Superior temporal gyrus (tissue), 1 donor: Measurements from ENCODE around the gene ALDH5A1.
A peak's percentile ranks its signal among the peaks of the same experiment; 100 is the strongest.

Source experiments
- DNase-seq: peaks from one replicate; pipeline ENCODE4 v3.0.0-alpha.2; 2016; ENCODE audit errors: extremely low spot score

The ALDH5A1 gene

GRCh38 chr6:24524805-24525204 lies 30.0 kb downstream of the ALDH5A1 start:
- DNase-seq = peak; percentile 61

DNA sequence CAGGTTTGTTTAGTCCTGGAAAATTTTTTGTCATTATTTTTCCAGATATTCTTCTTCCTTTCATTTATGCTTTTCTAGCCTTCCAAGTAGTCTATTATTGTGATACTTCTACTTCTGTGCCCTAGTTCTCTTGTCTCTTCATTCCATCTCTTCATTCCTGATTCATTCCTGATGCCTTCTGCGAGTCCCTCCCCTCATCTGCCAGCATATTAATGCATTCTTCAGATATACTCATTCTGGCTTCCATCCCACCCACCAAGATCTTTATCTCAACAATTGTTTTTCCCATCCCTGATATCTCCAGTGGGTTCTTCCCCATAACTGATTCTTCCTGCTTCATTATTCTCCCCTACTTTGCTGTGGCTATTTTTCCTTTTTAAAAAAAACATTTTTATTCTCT lies 35.2 kb downstream of the ALDH5A1 start:
- no peak for DNase-seq

- DNase-seq = no peak
These were observed 39.6 kb downstream of the ALDH5A1 start for GRCh38 chr6:24534329-24534728.

GRCh38 chr6:24535210-24535609 lies 40.4 kb downstream of the ALDH5A1 start:
- DNase-seq = no peak

- DNase-seq = no peak
These were observed 41.7 kb downstream of the ALDH5A1 start for GRCh38 chr6:24536466-24536865.

DNA sequence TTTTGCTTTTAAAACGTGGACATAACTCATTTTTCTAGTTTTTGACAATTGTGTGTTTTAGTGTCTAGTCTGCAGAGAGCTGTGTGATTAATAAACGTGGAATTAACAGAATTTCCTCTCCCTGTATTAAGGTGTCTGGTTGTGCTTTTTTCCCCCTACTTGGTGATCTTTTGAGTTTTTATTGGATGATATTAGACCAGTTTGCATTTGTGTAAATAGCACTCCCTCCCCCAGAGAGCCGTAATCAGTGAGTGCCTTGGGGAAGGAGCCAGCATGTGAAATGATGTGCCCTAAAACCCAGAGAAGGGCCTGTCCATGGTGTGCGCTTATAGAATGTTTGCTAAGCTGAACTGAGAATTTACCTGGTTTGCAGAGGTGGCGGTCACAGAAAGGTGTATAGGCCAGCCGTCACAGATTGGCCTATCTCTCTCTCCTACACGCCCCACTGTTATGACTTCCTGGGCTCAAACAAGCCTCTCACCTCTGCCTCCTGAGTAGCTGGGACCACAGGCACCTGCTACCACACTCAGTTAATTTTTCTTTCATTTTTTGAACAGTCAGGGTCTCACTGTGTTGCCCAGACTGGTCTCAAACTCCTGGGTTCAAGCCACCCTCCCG lies 42.4 kb downstream of the ALDH5A1 start:
- no peak for DNase-seq

DNA sequence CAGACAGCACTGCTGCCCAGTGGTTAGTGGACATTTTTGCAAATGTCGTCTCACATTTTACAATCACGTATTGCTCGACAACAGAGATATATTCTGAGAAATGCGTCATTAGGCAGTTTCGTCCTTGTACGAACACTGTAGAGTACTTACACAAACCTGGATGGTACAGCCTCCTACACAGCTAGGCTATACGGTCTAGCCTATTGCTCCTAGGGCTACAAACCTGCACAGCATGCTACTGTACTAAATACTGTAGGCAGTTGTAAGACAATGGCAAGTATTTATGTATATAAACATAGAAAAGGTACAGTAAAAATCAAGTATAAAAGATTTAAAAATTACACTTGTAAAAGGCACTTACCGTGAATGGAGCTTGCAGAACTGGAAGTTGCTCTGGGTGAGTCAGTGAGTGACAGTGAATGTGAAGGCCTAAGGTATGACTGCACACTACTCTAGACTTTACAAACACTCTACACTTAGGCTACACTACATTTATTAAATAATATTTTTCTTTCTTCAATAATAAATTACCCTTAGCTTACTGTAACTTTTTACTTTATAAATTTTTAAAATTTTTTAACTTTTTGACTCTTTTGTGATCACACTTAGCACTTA lies 43.1 kb downstream of the ALDH5A1 start:
- no peak for DNase-seq

- DNase-seq = no peak
These were observed 44.6 kb downstream of the ALDH5A1 start for GRCh38 chr6:24539416-24539815.

DNA sequence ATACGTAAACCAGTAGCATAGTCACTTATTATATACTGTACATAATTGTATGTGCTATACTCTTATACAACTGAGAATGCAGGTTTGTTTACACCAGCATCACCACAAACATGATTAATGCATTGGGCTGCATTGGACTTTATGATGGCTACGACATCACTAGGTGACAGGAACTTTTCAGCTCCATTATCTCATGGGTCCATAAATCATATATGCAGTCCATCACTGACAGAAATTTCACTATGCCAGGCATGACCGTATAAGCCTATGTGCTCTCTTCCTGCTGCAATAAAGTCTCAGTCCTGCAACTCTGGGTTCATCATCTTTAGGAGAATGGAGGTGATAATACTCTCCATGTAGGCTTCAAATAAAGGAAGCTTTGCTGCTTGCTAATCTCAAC lies 45.4 kb downstream of the ALDH5A1 start:
- DNase-seq = no peak

DNA sequence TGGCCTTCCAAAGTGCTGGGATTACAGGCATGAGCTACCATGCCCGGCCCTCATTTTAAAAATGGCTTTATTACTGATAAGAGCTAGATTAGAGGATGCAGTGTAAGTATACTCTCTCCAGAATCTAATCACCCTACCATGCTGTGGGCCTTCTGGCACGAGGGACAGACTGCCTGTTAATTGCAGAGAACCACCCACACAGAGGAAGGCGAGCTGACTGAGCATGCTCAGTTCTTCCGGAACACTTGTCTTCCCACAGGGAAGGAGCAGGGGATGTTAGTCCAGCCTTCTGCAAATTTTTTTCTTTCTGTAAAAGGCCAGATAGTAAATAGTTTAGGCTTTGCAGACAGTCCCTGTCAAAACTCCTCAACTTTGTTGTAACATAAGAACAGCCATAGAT lies 48.9 kb downstream of the ALDH5A1 start:
- DNase-seq = peak; percentile 50

- DNase-seq = no peak
These were observed 50.4 kb downstream of the ALDH5A1 start for GRCh38 chr6:24545183-24545582.

GRCh38 chr6:24545691-24546090 lies 50.9 kb downstream of the ALDH5A1 start:
- DNase-seq = no peak

DNA sequence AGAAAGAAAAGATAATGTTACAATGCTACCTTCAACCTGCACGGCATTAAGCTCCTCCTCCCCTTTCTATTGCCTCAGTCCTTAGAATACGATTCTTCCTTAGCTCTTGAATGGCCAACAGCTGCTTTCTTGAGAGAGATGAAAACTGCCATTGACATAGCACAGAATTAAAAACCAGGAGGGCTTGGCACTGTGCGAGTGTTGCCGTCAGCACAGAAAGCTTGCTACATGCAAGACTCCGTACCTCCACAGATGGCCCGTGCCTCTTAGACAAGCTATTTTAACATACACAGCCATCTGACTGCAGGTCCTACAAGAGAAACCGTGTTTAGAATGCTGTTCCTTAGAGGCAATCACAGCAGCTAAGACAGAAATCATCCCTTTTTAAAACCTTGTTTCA lies 51.7 kb downstream of the ALDH5A1 start:
- peak; percentile 35 for DNase-seq

DNA sequence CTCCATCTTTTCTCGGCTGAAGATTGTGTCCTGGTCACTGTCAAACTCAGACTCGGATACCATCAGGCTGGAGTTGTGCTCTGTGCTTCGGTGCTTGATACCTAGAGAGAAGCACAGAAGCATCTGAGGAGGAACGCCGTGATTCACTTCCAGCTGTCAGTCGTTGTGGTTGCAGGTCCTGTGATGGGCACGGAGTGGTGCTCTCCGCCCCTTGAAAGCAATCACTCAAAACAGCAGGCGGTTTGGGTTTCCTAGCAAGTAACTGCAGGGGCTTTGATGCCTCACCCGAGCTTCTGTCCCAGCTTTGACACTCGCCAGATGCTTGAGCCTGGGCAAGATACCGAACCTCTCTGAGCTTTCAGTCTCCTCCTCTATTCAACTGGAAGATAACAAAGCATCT lies 52.5 kb downstream of the ALDH5A1 start:
- no peak for DNase-seq

GRCh38 chr6:24549158-24549557 lies 54.4 kb downstream of the ALDH5A1 start:
- DNase-seq = no peak

DNA sequence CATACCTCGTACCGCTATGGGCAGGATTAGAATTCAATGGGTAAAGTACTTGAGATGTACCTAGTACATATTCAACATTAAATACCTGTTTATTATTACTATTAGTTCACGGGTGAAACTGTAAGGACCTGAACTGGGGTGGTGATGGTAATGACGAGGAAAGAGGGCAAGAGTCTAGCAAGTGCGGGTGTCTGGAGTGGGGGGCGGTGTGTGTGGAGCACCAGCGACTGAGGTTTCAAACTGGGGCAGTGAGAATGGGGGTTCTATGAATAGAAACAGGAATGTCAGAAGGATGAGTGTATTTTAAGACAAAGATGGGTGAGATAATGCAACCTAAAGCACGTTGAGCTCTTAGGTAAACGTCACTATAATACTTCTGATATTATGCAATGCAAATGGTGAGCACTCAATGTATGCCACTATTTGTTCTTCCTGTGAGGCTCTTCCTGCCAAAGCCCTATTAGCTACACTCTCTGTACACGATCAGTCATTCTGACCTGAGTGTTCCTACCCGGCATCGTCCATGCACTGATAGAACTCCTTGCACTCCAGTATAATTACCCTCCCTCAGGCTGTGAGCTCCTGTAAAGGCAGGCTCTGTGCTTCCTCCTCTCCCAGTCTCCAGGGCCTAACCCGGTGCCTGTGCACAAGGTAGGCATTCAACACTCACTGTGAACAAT lies 55.0 kb downstream of the ALDH5A1 start:
- DNase-seq = no peak

GRCh38 chr6:24551139-24551538 lies 56.4 kb downstream of the ALDH5A1 start:
- DNase-seq = no peak

DNA sequence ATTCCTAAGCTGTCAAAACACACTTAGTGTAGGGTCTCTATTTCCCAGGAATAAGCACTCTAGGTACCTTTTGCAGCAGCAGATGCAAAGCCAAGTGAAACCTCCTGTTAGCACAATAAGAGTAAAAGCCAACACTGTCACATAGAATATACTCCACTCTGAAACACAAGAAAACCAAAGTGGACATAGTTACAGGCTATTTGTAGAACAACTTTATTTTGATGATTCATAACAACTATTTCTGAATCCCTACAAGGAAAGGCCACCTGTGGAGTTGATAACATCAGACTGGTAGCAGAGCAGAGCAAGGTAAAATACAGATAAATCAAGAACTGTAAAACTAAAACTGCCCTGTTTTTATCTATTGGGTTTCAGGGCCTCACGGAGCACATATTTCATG lies 59.7 kb downstream of the ALDH5A1 start:
- DNase-seq = no peak

DNA sequence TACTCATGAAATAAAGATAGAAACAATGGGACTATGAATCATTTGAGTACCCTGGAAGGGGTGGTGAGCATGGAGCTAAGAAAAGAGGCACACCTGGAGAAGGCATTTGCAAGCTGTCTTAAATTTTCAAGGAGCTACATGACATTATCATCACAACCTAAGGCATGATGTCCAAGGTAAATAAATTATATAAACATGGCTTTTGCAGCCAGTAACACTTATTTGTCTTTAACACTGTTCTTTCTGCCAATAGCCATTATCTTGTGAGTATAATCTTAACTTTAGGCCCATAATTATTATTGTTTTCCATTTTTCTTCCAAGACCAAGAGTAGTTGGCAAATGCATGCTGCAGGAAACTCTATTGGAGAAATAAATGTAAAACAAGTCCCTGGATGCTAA lies 63.7 kb downstream of the ALDH5A1 start:
- no peak for DNase-seq

DNA sequence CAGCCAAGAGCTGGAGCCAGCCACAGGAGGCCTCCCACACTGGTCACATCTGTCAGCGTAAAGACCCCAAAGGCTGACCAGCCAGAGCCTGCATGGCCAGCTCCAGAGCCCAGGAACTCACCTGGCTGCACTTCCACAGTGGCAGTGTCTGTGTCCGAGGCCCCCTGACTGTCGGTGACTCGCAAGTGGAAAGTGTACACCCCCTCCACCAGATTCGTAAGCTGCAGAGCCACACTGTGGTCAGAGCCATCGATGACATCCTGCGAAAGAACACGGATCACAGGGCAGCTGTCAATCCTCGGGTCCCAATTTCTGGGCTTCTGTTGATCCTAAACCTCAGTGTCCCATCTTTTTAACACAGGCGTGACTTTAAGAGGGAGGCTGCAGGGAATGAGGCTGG lies 69.3 kb downstream of the ALDH5A1 start:
- DNase-seq = no peak

GRCh38 chr6:24565196-24565595 lies 70.4 kb downstream of the ALDH5A1 start:
- no peak for DNase-seq

DNA sequence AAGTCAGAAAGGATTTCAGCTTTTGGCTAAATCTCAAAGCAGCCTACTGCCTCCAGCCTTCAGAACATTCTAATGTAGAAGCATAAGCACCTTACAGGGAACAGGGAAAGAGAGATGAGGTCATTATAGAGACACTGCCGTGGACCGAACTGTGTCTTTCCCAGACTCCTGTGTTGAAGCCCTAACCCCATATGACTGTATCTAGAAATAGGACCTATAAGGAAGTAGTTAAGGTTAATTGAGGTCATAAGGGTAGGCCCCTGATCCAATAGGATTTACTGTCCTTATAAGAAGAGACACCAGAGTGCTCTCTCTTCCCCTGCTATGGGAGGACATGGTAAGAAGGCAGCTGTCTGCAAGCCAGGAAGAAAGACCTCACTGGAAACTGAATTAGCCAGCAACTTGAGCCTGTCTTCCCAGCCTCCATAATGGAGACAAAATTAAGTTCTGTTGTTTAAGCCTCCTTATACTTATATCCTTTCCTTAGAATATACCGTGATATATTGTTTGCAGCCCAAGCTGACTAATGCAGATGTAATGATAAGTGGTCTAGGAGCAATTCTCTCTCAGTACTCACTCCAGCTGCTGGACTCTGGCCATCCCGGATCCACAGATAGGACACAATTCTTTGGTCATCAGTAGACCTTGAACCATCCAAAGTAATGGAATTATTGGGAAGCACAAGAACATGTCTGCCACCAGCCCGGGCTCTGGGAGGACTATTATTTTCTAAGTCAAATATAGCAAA lies 71.4 kb downstream of the ALDH5A1 start:
- DNase-seq = no peak

- no peak for DNase-seq
These were observed 73.9 kb downstream of the ALDH5A1 start for GRCh38 chr6:24568683-24569082.
